ENCODE data around the gene PRKACB. TPM values are rescaled to one million over a fixed set of nuclear protein-coding genes. Genes with fewer than 3 reads are reported as not detected.
"Not testable (repeated sequence)": the region's sequence is repeated elsewhere in the genome, so short reads cannot be mapped to it uniquely, and the experiment has no call there.

The PRKACB gene
- total RNA-seq, 1 experiment from 2014 or later = 29.3 TPM

GRCh38 chr1:84267476-84267875 is 123.4 kb downstream of the PRKACB start:
- DNase-seq (ENCODE audit: low read depth) = no peak

GRCh38 chr1:84268346-84268745 is 124.3 kb downstream of the PRKACB start:
- DNase-seq (ENCODE audit: low read depth) = no peak

DNA sequence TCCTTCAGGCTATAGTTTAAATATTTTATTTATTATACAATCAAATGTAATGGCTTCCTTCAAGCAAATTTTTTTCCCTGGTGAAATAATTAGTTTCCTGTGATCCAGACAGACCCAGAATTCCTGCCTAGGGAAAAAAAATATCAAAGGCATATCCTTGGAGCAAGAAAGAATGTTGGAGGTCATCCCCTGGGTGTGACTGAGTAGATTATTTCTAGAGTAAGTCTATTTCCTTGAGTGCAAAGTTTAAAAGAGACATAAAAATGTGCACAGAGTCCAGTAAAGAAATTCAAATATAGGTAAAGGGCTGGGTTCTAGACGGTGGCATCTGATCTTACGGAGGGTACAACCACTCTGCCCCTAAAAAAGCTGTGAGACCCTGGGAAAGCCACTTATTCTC is 125.2 kb downstream of the PRKACB start:
- DNase-seq (ENCODE audit: low read depth) = no peak

DNA sequence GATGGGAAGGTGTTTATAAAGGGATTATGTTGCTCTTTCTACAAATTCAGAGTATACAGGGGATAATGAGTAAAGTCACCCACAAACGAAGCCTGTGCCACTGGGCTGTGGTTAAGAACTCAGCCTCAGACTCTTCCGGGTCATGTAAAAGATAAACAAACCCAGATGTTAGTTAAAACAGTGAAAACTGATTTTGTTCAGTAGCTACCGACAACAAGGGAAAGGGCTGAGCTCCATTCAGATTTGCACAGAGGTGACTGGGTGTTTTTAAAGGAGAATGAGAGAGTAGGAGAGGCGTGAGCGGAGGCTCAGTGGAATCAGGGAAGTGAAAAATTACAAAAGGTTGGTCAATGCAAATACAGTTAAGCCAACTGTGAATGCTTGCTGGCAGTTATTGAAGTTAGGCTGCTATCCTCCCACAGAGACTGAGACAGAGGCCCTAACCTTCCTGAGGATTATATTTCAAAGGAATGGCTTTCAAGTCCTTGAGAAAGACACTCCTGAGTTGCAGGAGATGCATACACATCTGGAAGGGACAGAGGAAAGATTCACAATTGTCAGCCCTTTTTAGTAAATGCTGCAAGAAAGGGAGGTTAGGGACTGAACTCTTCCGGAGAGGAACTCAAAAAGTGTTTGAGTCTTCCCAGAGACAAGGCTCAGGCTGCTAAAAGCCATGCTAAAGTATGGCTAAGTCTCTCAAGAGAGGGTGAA is 127.5 kb downstream of the PRKACB start:
- peak; percentile 11 for DNase-seq (ENCODE audit: low read depth)

DNA sequence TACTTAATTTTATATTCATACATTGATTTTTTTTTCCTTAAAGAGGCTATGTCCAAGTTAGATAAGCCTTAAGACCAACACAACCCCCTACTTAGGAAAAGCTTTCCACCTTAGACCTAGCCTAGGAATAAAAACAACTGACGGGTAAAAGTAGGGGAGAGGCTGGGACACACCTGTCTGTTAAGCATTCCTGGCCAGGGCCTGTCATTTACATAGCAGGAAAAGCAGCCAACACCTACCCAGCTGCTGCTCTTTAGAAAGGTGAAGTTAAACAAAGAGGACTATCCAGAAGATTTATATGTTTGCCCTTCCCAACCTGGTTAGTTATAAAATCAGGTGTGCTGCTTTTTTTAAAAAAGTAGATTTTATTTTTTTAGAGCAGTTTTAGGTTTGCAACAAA is 128.3 kb downstream of the PRKACB start:
- no peak for DNase-seq (ENCODE audit: low read depth)

- no peak for DNase-seq (ENCODE audit: low read depth)
Measured at GRCh38 chr1:84277343-84278059, 133.4 kb downstream of the PRKACB start.

DNA sequence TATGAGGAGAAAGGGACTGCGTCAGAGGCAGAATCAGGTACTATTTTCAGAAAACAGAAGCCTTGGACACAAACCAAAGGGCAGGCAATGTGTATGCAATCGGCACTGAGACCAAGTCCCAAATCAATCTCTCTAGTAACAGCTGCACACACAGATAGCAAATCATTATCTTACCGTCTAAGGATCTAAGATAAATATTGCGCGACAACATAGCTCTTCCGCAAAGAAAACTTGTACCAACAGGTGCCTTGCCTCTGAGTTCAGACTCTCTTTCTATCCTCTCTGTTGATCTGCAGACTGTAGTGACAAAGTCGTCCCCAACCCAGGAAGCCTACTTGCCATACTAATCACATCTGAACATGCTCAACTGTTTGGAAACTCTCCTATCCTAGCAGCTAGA is 134.8 kb downstream of the PRKACB start:
- DNase-seq (ENCODE audit: low read depth) = no peak

DNA sequence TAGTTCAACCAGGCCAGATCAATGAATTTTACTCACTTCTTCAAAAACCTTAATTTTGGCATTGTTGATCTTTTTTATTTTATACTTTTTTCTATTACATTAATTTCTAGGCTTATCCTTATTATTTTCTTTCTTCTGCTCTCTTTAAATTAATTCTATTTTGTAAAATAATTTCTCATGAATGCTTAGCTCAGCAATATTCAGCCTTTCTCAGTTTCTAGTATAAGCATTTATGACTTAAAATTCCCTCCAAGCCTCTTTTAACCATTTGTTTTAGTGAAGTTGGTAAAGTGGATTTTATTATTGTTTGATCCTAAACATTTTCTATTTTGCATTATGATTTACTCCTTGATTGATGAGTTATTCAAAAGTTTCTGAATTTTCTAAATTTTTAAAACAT is 136.8 kb downstream of the PRKACB start:
- DNase-seq (ENCODE audit: low read depth) = no peak

DNA sequence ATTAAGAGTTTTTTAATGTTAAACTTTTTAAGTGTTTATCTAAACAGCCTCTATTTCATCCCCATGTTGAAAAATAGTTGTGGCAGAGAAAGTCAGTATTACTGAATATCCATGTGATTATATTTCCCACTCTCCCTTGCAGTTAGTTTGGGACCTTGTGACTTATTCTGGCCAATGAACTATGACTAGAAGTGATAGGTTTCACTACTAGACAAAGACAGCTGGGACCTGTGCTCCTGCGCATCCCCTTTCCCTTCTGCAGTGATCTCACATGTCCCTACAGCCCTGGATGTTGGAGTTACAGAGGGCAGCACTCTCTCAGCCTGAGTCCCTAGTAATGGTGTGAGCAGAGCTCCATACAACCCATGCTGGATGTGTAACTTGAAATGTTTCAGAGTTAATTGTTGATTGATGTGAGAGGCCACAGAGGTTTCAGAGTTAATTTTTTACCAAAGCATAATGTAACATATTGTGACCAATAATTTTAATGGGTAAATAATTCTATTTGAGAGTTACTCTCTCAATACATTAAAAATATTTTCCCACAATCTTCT is 138.8 kb downstream of the PRKACB start:
- DNase-seq (ENCODE audit: low read depth) = no peak

DNA sequence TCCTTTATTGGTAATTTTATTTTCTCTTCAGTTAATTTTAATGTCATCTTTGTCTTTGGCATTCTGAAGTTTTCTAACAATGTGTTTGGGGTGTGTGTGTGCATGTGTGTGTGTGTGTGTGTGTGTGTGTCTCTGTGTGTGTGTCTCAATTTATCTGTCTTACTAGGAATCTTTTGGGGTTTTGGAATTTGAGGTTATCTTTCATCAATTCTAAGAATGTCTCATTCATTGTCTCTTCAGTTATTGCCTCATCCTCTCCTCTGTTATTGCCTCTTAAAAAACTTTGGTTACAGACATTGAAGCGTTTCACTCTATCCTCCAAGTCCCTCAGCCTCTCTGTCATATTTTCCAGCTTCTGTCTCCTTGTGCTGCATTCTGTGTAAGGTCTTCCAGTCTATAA is 139.3 kb downstream of the PRKACB start:
- DNase-seq (ENCODE audit: low read depth) = no peak

- DNase-seq (ENCODE audit: low read depth) = no peak
Measured at GRCh38 chr1:84286071-84286470, 142.0 kb downstream of the PRKACB start.

DNA sequence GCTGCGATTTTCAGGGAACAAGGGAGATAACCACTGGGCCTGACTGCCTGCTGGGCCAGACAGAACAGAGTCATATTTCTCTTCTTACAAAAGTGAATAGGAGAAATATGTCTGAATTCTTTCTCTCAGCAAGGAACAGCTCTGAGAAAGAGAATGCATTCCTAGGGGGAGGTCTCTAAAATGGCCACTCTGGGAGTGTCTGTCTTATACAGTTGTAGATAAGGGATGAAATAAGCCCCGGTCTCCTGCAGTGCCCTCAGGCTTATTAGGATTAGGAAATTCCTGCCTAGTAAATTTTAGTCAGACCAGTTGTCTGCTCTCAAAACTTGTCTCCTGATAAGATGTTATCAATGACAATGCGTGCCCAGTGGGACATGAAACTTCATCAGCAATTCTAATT is 143.3 kb downstream of the PRKACB start:
- DNase-seq (ENCODE audit: low read depth) = not testable (repeated sequence)

Other genes with a start within 250 kb of the PRKACB start
- gene TTLL7, start 145.1 kb upstream of the PRKACB start, total RNA-seq (2014; rRNA removed) = 21.3 and 28.2 TPM in 2 replicates
- 0.58 and 0.98 TPM in 2 replicates for gene SAMD13, start 157.4 kb downstream of the PRKACB start, total RNA-seq (2014; rRNA removed)